ENCODE results near the gene USH2A.

DNA sequence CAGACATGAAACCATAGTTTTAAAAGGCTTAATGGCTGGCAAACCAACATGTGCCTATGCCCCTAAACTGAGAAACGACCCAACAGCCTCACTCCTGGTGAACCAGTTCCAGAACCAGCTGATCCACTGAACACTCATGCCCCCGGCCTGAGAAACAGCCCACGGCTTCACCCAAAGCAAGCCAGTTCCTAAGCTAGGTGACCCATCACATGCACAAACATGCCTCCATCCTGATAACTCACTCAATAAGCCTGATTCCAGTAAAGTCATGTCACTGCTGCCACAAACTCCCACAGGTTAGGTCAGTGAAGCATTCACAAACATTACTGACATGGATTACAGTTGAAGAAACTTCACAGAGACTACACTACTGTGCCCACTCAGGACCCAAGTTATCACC lies 161.6 kb downstream of the USH2A start:
- TF ChIP-seq, protein P1, sequence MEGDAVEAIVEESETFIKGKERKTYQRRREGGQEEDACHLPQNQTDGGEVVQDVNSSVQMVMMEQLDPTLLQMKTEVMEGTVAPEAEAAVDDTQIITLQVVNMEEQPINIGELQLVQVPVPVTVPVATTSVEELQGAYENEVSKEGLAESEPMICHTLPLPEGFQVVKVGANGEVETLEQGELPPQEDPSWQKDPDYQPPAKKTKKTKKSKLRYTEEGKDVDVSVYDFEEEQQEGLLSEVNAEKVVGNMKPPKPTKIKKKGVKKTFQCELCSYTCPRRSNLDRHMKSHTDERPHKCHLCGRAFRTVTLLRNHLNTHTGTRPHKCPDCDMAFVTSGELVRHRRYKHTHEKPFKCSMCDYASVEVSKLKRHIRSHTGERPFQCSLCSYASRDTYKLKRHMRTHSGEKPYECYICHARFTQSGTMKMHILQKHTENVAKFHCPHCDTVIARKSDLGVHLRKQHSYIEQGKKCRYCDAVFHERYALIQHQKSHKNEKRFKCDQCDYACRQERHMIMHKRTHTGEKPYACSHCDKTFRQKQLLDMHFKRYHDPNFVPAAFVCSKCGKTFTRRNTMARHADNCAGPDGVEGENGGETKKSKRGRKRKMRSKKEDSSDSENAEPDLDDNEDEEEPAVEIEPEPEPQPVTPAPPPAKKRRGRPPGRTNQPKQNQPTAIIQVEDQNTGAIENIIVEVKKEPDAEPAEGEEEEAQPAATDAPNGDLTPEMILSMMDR (IDR thresholded peaks at IDR 0.05): no peak
- TF ChIP-seq POLR2A (IDR thresholded peaks at IDR 0.05) (no peak), POLR2AphosphoS5 (IDR thresholded peaks at IDR 0.05) (no peak)
